OCI-LY1 (cell line): Measurements from ENCODE around the gene PTPRT.

Experiments used
- H2AFZ ChIP-seq: fragments of 200-600 bp; sonication (generic), shearing (Covaris generic); 2 replicates; pipeline ENCODE4 v1.6.0; 2014; ENCODE audit warnings: antibody characterized with exemption, mild to moderate bottlenecking, low read length
- H3F3A ChIP-seq: fragments of 200-600 bp; sonication (generic), shearing (Covaris generic); 2 replicates; pipeline ENCODE4 v1.6.0; 2014; ENCODE audit warnings: mild to moderate bottlenecking, antibody characterized with exemption, low read length, moderate library complexity; ENCODE audit not compliant: insufficient read depth
- H3K27ac ChIP-seq: fragments of 200-600 bp; sonication (generic); 2 replicates; pipeline ENCODE4 v1.5.1; 2014; ENCODE audit warnings: low read length, mixed run types, mild to moderate bottlenecking, low read depth; ENCODE audit not compliant: poor library complexity, severe bottlenecking
- H3K27me3 ChIP-seq: fragments of 200-600 bp; sonication (generic); 2 replicates; pipeline ENCODE4 v1.6.0; 2014; ENCODE audit warnings: antibody characterized with exemption, mild to moderate bottlenecking, low read length, moderate library complexity; ENCODE audit not compliant: insufficient read depth
- H3K36me3 ChIP-seq: fragments of 200-600 bp; sonication (generic); 2 replicates; pipeline ENCODE4 v1.6.1; 2014; ENCODE audit warnings: mild to moderate bottlenecking, antibody characterized with exemption, low read length, moderate library complexity, mixed read lengths; ENCODE audit not compliant: insufficient read depth
- H3K4me1 ChIP-seq: fragments of 200-600 bp; sonication (generic); 2 replicates; pipeline ENCODE4 v1.5.1; 2014; ENCODE audit warnings: mild to moderate bottlenecking, low read length, moderate library complexity; ENCODE audit not compliant: insufficient read depth, severe bottlenecking
- H3K4me2 ChIP-seq: fragments of 200-600 bp; sonication (generic), shearing (Covaris generic); 2 replicates; pipeline ENCODE4 v1.6.1; 2014; ENCODE audit warnings: low read length
- H3K4me3 ChIP-seq: fragments of 200-600 bp; sonication (generic); 2 replicates; pipeline ENCODE4 v1.5.1; 2014; ENCODE audit warnings: low read length, low read depth, mild to moderate bottlenecking, mixed read lengths; ENCODE audit not compliant: poor library complexity, severe bottlenecking
- H3K79me2 ChIP-seq: fragments of 200-600 bp; shearing (Covaris generic); 2 replicates; pipeline ENCODE4 v1.6.1; 2016; ENCODE audit warnings: mixed run types, low read length, mixed read lengths; ENCODE audit not compliant: insufficient read depth
- H3K9ac ChIP-seq: fragments of 200-600 bp; sonication (generic), shearing (Covaris generic); 2 replicates; pipeline ENCODE4 v1.6.1; 2014; ENCODE audit warnings: mild to moderate bottlenecking, low read length, mixed read lengths
- H3K9me2 ChIP-seq: fragments of 200-600 bp; sonication (generic), shearing (Covaris generic); 2 replicates; pipeline ENCODE4 v1.6.1; 2014; ENCODE audit warnings: low read depth, mild to moderate bottlenecking, low read length, mixed read lengths
- H3K9me3 ChIP-seq: fragments of 200-600 bp; shearing (Covaris generic); 2 replicates; pipeline ENCODE4 v1.6.1; 2014; ENCODE audit warnings: low read length, mixed read lengths
- H4K20me1 ChIP-seq: fragments of 200-600 bp; sonication (generic), shearing (Covaris generic); 2 replicates; pipeline ENCODE4 v1.6.0; 2016; ENCODE audit warnings: mild to moderate bottlenecking, low read length; ENCODE audit not compliant: insufficient read depth
- CTCF ChIP-seq: fragments of 200-600 bp; sonication (generic), shearing (Covaris generic); IDR thresholded peaks from 2 replicates; pipeline ENCODE4 v1.5.1; 2017; ENCODE audit warnings: mild to moderate bottlenecking, antibody characterized with exemption, low read length, moderate library complexity, mixed read lengths
- EZH2 ChIP-seq: fragments of 200-600 bp; sonication (generic), shearing (Covaris generic); IDR thresholded peaks from 2 replicates; pipeline ENCODE4 v1.8.0; 2017; ENCODE audit warnings: borderline replicate concordance, mixed run types, mild to moderate bottlenecking, antibody characterized with exemption, low read length, moderate library complexity, mixed read lengths

The PTPRT gene

GRCh38 chr20:42530191-42530590, 659.5 kb downstream of the PTPRT start:
- Histone ChIP-seq H3K4me3 (no peak overlapping the region), H3K9ac (no peak overlapping the region), H2AFZ (no peak overlapping the region), H3K9me3 (no peaks in the 10 kb centered on the region), H3K27ac (no peak overlapping the region), H3K9me2 (no peaks in the 10 kb centered on the region), H3F3A (no peaks in the 10 kb centered on the region), H3K4me2 (no peak overlapping the region), H3K79me2 (no peaks in the 10 kb centered on the region), H3K36me3 (no peaks in the 10 kb centered on the region), H3K27me3 (no peaks in the 10 kb centered on the region), H3K4me1 (peaks cover 17% of the 10 kb centered on the region), H4K20me1 (no peaks in the 10 kb centered on the region)
- TF ChIP-seq CTCF, result no peak
- no peak for TF ChIP-seq EZH2

- H3K9ac ChIP-seq, result no peak overlapping the region
- no peaks in the 10 kb centered on the region for H3K9me3 ChIP-seq
- H3K79me2 ChIP-seq, result no peaks in the 10 kb centered on the region
- H3K9me2 ChIP-seq, result no peaks in the 10 kb centered on the region
- no peak overlapping the region for H2AFZ ChIP-seq
- TF ChIP-seq EZH2 (no peak), CTCF (no peak)
- H3K27me3 ChIP-seq, result no peaks in the 10 kb centered on the region
- no peak overlapping the region for H3K4me2 ChIP-seq
- H3K27ac ChIP-seq, result no peak overlapping the region
- no peak overlapping the region for H3K4me3 ChIP-seq
- H3F3A ChIP-seq, result no peaks in the 10 kb centered on the region
- H4K20me1 ChIP-seq, result no peaks in the 10 kb centered on the region
- H3K36me3 ChIP-seq, result no peaks in the 10 kb centered on the region
- no peaks in the 10 kb centered on the region for H3K4me1 ChIP-seq
These were observed 665.6 kb downstream of the PTPRT start for GRCh38 chr20:42524058-42524457.

- Histone ChIP-seq H3K79me2 (no peaks in the 10 kb centered on the region), H3K4me2 (no peak overlapping the region), H3K9me3 (no peaks in the 10 kb centered on the region), H4K20me1 (no peaks in the 10 kb centered on the region), H3K4me3 (no peak overlapping the region), H3K27ac (no peak overlapping the region), H3K9ac (no peak overlapping the region), H2AFZ (no peak overlapping the region), H3K4me1 (no peaks in the 10 kb centered on the region), H3K36me3 (no peaks in the 10 kb centered on the region), H3K9me2 (no peaks in the 10 kb centered on the region), H3K27me3 (no peaks in the 10 kb centered on the region), H3F3A (no peaks in the 10 kb centered on the region)
- TF ChIP-seq EZH2, result no peak
- TF ChIP-seq CTCF, result no peak
These were observed 673.0 kb downstream of the PTPRT start for GRCh38 chr20:42516692-42517091.
